Colonic mucosa (tissue), 4 donors: ENCODE measurements around the gene CNTN4. TPM values are rescaled to one million over a fixed set of nuclear protein-coding genes. Genes with fewer than 3 reads are reported as not detected.
"Not testable (repeated sequence)": the region's sequence is repeated elsewhere in the genome, so short reads cannot be mapped to it uniquely, and the experiment has no call there.

Experiments used
- DNase-seq: peaks from one replicate; pipeline ENCODE4 v3.0.0-alpha.2; 2020
- H3K27ac ChIP-seq: fragments of 200-600 bp; one replicate; pipeline ENCODE4 v1.8.0; 2021
- H3K27me3 ChIP-seq: fragments of 200-600 bp; one replicate; pipeline ENCODE4 v1.8.0; 2021
- H3K36me3 ChIP-seq: fragments of 200-600 bp; one replicate; pipeline ENCODE4 v1.8.0; 2021
- H3K4me1 ChIP-seq: fragments of 200-600 bp; one replicate; pipeline ENCODE4 v1.8.0; 2021; ENCODE audit warnings: mild to moderate bottlenecking
- H3K4me3 ChIP-seq: fragments of 200-600 bp; one replicate; pipeline ENCODE4 v1.8.0; 2021
- H3K9ac ChIP-seq, 2 donors: one replicate each; pipeline ENCODE4 v1.7.0; 2013; ENCODE audit warnings: control low read depth in 2 of 2, low read depth in 2 of 2, low read length in 2 of 2
- H3K9me3 ChIP-seq: fragments of 200-600 bp; one replicate; pipeline ENCODE4 v1.8.0; 2021
- intact Hi-C: fragments of 100-400 bp; cut with DNase I; formaldehyde crosslinking; loops from one replicate; pipeline ENCODE4 v1.14.1; 2022
- total RNA-seq, 2 donors: library from RNA; stranded (reverse); fragmentation: NEBNext Ultra II Directional in 1 of 2; extraction: Animal tissue kit (Norgen Biotek cat#: 25700) in 1 of 2; gene quantifications; one replicate each; pipeline ENCODE4 v1.2.1, GENCODE V29; 2021
- TF ChIP-seq, protein P1 (sequence below): fragments of 200-600 bp; IDR thresholded peaks from one replicate; pipeline ENCODE4 v1.8.0; 2022; ENCODE audit warnings: antibody characterized with exemption, mild to moderate bottlenecking
- donor health status: healthy.
- donor health status: DM: no; HTN: no; CAD: no.
- donor health status: DM: no; HTN: no; CAD: no.

CNTN4 gene
- total RNA-seq, 2 donors from 2014 or later = 8.2 to 19.1 TPM

DNA sequence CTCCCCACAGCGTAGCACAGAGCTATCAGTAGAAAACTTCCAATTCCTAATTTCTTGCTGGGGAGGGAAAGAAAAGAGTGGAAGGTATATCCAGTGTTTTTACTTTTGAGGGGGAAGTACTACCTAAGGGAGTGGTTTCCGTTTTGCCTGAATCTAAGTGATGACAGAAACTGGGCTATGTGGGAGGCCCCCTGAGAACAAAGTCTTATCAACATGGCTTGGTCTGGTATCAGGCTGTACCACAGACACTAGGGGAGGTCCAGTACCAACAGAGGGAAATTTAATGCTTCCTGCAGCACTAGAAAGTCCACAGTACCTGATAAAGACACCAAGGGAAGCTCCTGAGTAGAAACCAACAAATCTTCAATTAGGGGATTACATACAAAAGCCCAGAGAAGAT is 812.3 kb downstream of the CNTN4 start:
- Histone ChIP-seq H3K4me1 (no peaks in the 10 kb centered on the region), H3K9ac (no peak overlapping the region), H3K9me3 (no peaks in the 10 kb centered on the region), H3K36me3 (no peaks in the 10 kb centered on the region), H3K27me3 (no peaks in the 10 kb centered on the region), H3K27ac (no peak overlapping the region), H3K4me3 (no peak overlapping the region)
- no peak for DNase-seq
- TF ChIP-seq, protein P1, sequence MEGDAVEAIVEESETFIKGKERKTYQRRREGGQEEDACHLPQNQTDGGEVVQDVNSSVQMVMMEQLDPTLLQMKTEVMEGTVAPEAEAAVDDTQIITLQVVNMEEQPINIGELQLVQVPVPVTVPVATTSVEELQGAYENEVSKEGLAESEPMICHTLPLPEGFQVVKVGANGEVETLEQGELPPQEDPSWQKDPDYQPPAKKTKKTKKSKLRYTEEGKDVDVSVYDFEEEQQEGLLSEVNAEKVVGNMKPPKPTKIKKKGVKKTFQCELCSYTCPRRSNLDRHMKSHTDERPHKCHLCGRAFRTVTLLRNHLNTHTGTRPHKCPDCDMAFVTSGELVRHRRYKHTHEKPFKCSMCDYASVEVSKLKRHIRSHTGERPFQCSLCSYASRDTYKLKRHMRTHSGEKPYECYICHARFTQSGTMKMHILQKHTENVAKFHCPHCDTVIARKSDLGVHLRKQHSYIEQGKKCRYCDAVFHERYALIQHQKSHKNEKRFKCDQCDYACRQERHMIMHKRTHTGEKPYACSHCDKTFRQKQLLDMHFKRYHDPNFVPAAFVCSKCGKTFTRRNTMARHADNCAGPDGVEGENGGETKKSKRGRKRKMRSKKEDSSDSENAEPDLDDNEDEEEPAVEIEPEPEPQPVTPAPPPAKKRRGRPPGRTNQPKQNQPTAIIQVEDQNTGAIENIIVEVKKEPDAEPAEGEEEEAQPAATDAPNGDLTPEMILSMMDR = no peak
- intact Hi-C loops = no loop called here

DNA sequence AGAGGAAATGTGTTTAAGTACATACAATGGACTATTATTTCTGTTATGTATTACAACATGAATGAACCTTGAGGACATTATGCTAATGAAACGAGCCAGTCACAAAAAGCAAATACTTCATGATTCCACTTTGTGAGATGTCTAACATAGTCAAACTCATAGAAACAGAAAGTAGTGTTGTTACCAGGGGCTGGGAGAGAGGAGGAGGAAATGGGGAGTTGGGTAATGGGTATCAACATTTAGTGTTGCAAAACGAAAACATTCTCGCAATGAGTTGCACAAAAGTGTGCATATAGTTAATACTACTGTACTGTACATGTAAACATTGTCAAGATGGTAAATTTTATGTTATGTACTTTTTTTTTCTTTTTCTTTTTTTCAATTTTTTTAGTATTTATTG is 817.2 kb downstream of the CNTN4 start:
- intact Hi-C loops = no loop called here
- no peaks in the 10 kb centered on the region for H3K27me3 ChIP-seq
- no peaks in the 10 kb centered on the region for H3K9me3 ChIP-seq
- H3K4me1 ChIP-seq = no peaks in the 10 kb centered on the region
- no peak overlapping the region for H3K9ac ChIP-seq
- no peak overlapping the region for H3K4me3 ChIP-seq
- TF ChIP-seq, protein P1 = no peak
- no peaks in the 10 kb centered on the region for H3K36me3 ChIP-seq
- H3K27ac ChIP-seq = no peak overlapping the region
- DNase-seq = no peak

DNA sequence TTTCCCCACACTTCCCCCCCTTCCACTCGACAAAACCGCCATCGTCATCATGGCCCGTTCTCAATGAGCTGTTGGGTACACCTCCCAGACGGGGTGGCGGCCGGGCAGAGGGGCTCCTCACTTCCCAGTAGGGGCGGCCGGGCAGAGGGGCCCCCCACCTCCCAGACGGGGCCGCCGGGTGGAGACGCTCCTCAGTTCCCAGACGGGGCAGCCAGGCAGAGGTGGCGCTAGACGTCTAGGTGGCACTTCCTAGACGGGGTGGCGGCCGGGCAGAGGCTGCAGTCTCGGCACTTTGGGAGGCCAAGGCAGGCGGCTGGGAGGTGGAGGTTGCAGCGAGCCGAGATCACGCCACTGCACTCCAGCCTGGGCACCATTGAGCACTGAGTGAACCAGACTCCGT is 818.0 kb downstream of the CNTN4 start:
- H3K4me1 ChIP-seq, H3K36me3 ChIP-seq, DNase-seq, H3K9me3 ChIP-seq, H3K27me3 ChIP-seq, H3K9ac ChIP-seq, H3K27ac ChIP-seq, intact Hi-C loops, H3K4me3 ChIP-seq: not testable (repeated sequence)

DNA sequence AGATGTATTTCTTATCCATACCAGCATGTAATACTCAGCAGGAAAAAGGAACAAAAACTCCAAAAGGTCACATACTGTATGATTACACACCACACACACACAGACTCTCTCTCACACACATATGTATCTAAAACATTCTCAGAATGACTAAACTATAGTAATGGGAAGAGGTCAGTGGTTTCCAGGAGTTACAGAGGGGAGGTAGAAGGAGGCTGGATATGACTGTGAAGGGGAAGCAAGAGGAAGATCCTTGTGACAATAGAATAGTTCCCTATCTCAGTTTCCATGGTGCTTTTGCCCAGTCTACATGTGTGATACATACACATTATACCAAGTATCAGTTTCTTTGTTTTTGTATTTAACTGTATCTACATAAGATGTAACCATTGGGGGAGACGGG is 821.4 kb downstream of the CNTN4 start:
- no peaks in the 10 kb centered on the region for H3K4me1 ChIP-seq
- no peaks in the 10 kb centered on the region for H3K9me3 ChIP-seq
- no peak overlapping the region for H3K9ac ChIP-seq
- H3K27me3 ChIP-seq = no peaks in the 10 kb centered on the region
- intact Hi-C loops = no loop called here
- no peak overlapping the region for H3K4me3 ChIP-seq
- no peaks in the 10 kb centered on the region for H3K36me3 ChIP-seq
- H3K27ac ChIP-seq = no peak overlapping the region
- DNase-seq = no peak
- TF ChIP-seq, protein P1 = no peak

DNA sequence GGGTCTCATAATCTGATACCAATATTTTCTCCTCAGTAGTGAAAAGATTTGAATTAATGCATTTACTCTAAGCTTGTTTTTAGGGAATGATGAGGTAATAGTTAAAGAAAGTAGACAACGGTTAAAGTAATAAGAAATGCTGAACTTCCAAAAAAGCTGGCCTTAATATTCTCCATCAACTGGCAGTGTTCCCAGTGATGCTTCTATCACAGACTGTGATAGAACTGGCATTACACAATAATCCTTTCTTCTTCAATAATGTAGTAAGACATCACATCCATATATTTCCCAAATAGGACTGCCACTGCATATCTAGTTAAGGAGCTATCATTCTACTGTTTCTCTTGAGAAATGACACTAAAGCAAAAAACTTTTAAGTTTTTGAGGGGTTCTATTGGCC is 822.8 kb downstream of the CNTN4 start:
- Histone ChIP-seq H3K27me3 (no peaks in the 10 kb centered on the region), H3K4me1 (no peaks in the 10 kb centered on the region), H3K27ac (no peak overlapping the region), H3K36me3 (no peaks in the 10 kb centered on the region), H3K9ac (no peak overlapping the region), H3K4me3 (no peak overlapping the region), H3K9me3 (no peaks in the 10 kb centered on the region)
- intact Hi-C loops = no loop called here
- TF ChIP-seq, protein P1 = no peak
- DNase-seq = no peak

DNA sequence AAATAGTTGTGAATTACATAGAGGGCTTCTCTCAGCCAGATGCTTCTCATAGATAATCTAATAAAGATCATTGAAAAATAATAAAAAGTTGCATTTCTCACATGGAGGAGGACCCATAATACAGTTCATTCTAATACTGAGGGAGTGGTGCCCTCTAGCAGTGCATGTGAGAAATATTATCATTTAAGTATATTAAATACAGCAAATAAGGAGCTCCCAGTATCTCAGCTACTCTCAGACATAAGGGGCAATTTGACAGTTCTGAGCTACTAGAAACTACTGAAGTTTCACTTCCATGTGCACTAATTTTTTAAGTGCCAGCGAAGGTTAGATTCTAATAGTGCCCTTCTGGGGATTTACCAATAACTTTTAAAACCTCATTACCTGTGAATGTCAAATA is 823.2 kb downstream of the CNTN4 start:
- no peaks in the 10 kb centered on the region for H3K27me3 ChIP-seq
- no peaks in the 10 kb centered on the region for H3K36me3 ChIP-seq
- TF ChIP-seq, protein P1 = peak; percentile 25
- no peak for DNase-seq
- H3K9me3 ChIP-seq = no peaks in the 10 kb centered on the region
- no peak overlapping the region for H3K4me3 ChIP-seq
- H3K4me1 ChIP-seq = no peaks in the 10 kb centered on the region
- intact Hi-C loops = no loop called here
- no peak overlapping the region for H3K9ac ChIP-seq
- no peak overlapping the region for H3K27ac ChIP-seq
